Stimulated activated CD8-positive, alpha-beta memory T cell treated with anti-CD3 and anti-CD28 coated beads, Interleukin-15, amount 100 ng/mL, for 1 hour (primary cell): Measurements from ENCODE around the gene TRPM7.

Experiments used
- DNase-seq: peaks from one replicate; pipeline ENCODE4 v3.0.0-alpha.2; 2020; ENCODE audit warnings: low read depth

The TRPM7 gene

GRCh38 chr15:50562735-50563640, 123.6 kb downstream of the TRPM7 start:
- no peak for DNase-seq

GRCh38 chr15:50558012-50558411, 128.6 kb downstream of the TRPM7 start:
- no peak for DNase-seq

GRCh38 chr15:50556642-50557371, 129.8 kb downstream of the TRPM7 start:
- no peak for DNase-seq

- no peak for DNase-seq
Observed at GRCh38 chr15:50552238-50552637, 134.4 kb downstream of the TRPM7 start.

- DNase-seq = no peak
Observed at GRCh38 chr15:50549326-50549725, 137.3 kb downstream of the TRPM7 start.

GRCh38 chr15:50546566-50546965, 140.0 kb downstream of the TRPM7 start, which contains the start of gene USP50:
Gene USP50, minus strand, starts transcription at chr15:50546666. Its CDS starts 141 bp downstream, at chr15:50546525.
- DNase-seq = no peak

GRCh38 chr15:50544368-50544767, 142.2 kb downstream of the TRPM7 start:
- no peak for DNase-seq

GRCh38 chr15:50543556-50543955, 143.0 kb downstream of the TRPM7 start:
- no peak for DNase-seq

- no peak for DNase-seq
Observed at GRCh38 chr15:50542887-50543210, 143.7 kb downstream of the TRPM7 start.

- no peak for DNase-seq
Observed at GRCh38 chr15:50531766-50532165, 154.8 kb downstream of the TRPM7 start.

GRCh38 chr15:50531163-50531562, 155.4 kb downstream of the TRPM7 start:
- DNase-seq = no peak

- DNase-seq = no peak
Observed at GRCh38 chr15:50523851-50524251, 162.7 kb downstream of the TRPM7 start.

- DNase-seq = no peak
Observed at GRCh38 chr15:50519740-50520425, 166.7 kb downstream of the TRPM7 start.

- no peak for DNase-seq
Observed at GRCh38 chr15:50513001-50513400, 173.6 kb downstream of the TRPM7 start.
